PC-9 (cell line): ENCODE measurements around the gene ATOSB. TPM values are rescaled to one million over a fixed set of nuclear protein-coding genes. Genes with fewer than 3 reads are reported as not detected.
"Not testable (repeated sequence)": the region's sequence is repeated elsewhere in the genome, so short reads cannot be mapped to it uniquely, and the experiment has no call there.

Source experiments
- BruUV-seq: library from RNA; stranded (reverse); fragments of 400-500 nt; replicated peaks from 2 replicates; lab custom pipeline; 2021; lab: Mats Ljungman, UMichigan
- CTCF ChIA-PET: fragments of 300-600 bp; sonication (Branson Sonifier 250); formaldehyde crosslinking; loops from one replicate; lab custom pipeline; 2022; ENCODE audit warnings: antibody characterized with exemption; lab: Charles Lee
- POLR2A ChIA-PET: fragments of 300-600 bp; sonication (Branson Sonifier 250); formaldehyde crosslinking; loops from one replicate; lab custom pipeline; 2022; ENCODE audit warnings: antibody characterized with exemption; ENCODE audit not compliant: unreplicated experiment; lab: Charles Lee
- DNase-seq, 2 experiments: peaks; one replicate each; pipeline versions ENCODE4 v3.0.0 to v3.0.0-alpha.2; 2015 to 2022; ENCODE audit warnings: mixed read lengths in 1 of 2
- H2AFZ ChIP-seq: fragments of 200-600 bp; sonication (generic); 2 replicates; pipeline ENCODE4 v1.8.1; 2017; ENCODE audit warnings: antibody characterized with exemption
- H3F3A ChIP-seq: fragments of 200-600 bp; sonication (generic); 2 replicates; pipeline ENCODE4 v1.8.1; 2017; ENCODE audit warnings: antibody characterized with exemption, mild to moderate bottlenecking, low read depth; ENCODE audit not compliant: insufficient read depth
- H3K27ac ChIP-seq: fragments of 200-600 bp; sonication (generic); 2 replicates; pipeline ENCODE4 v1.6.1; 2016; ENCODE audit warnings: mixed run types
- H3K27me3 ChIP-seq: fragments of 200-600 bp; sonication (generic); 2 replicates; pipeline ENCODE4 v1.6.1; 2016; ENCODE audit warnings: low read depth, mixed run types; ENCODE audit not compliant: insufficient read depth
- H3K36me3 ChIP-seq: fragments of 200-600 bp; sonication (generic); 2 replicates; pipeline ENCODE4 v1.6.1; 2016; ENCODE audit warnings: low read depth, mixed run types
- H3K4me1 ChIP-seq: fragments of 200-600 bp; sonication (generic); replicated peaks from 2 replicates; pipeline ENCODE4 v1.6.1; 2016; ENCODE audit warnings: mixed run types; ENCODE audit not compliant: insufficient read depth
- H3K4me2 ChIP-seq: fragments of 200-600 bp; sonication (generic); 2 replicates; pipeline ENCODE4 v1.6.1; 2017; ENCODE audit warnings: mixed run types
- H3K4me3 ChIP-seq: fragments of 200-600 bp; sonication (generic); 2 replicates; pipeline ENCODE4 v1.6.1; 2016; ENCODE audit warnings: mixed run types
- H3K79me2 ChIP-seq: fragments of 200-600 bp; sonication (generic); 2 replicates; pipeline ENCODE4 v1.6.1; 2017; ENCODE audit warnings: low read depth, mixed run types
- H3K9me2 ChIP-seq: fragments of 200-600 bp; sonication (generic); 2 replicates; pipeline ENCODE4 v1.8.1; 2017; ENCODE audit warnings: mild to moderate bottlenecking; ENCODE audit not compliant: insufficient read depth
- H3K9me3 ChIP-seq: fragments of 200-600 bp; sonication (generic); 2 replicates; pipeline ENCODE4 v1.8.1; 2016; ENCODE audit warnings: low read depth; ENCODE audit not compliant: insufficient read depth
- H4K20me1 ChIP-seq: fragments of 200-600 bp; sonication (generic); 2 replicates; pipeline ENCODE4 v1.8.1; 2017; ENCODE audit not compliant: insufficient read depth
- CTCF ChIP-seq: fragments of 200-600 bp; sonication (generic); conservative IDR thresholded peaks from 2 replicates; pipeline ENCODE4 v1.6.1; 2017; ENCODE audit warnings: mixed run types, antibody characterized with exemption, mild to moderate bottlenecking, moderate library complexity
- EZH2 ChIP-seq: fragments of 200-600 bp; sonication (generic); IDR thresholded peaks from 2 replicates; pipeline ENCODE4 v1.8.0; 2017; ENCODE audit warnings: antibody characterized with exemption, low read depth
- intact Hi-C: fragments of 100-400 bp; cut with micrococcal nuclease; formaldehyde crosslinking; loops from one replicate; pipeline ENCODE4 v1.10.0; 2022; ENCODE audit not compliant: unreplicated experiment
- total RNA-seq: library from RNA; stranded (reverse); gene quantifications from 2 replicates; pipeline ENCODE4 v1.2.3, GENCODE V29; 2021

ATOSB gene
- total RNA-seq, 1 experiment from 2014 or later: 10.5 TPM

GRCh38 chr9:35162605-35163315 lies 47.1 kb upstream of the ATOSB start:
- peak overlapping the region; percentile 64 for H3K4me2 ChIP-seq
- no TSS peak for BruUV-seq
- no peaks in the 10 kb centered on the region for H3K79me2 ChIP-seq
- H3F3A ChIP-seq: no peaks in the 10 kb centered on the region
- intact Hi-C loops: no loop called here
- H3K9me2 ChIP-seq: no peaks in the 10 kb centered on the region
- DNase-seq: no peak
- no peaks in the 10 kb centered on the region for H3K4me1 ChIP-seq
- no peaks in the 10 kb centered on the region for H4K20me1 ChIP-seq
- no peaks in the 10 kb centered on the region for H3K9me3 ChIP-seq
- ChIA-PET POLR2A (no interaction called here), CTCF (no interaction called here)
- H3K27me3 ChIP-seq: no peaks in the 10 kb centered on the region
- no peaks in the 10 kb centered on the region for H3K36me3 ChIP-seq
- TF ChIP-seq EZH2: no peak
- no peak for TF ChIP-seq CTCF
- no peak overlapping the region for H3K27ac ChIP-seq
- H3K4me3 ChIP-seq: peak overlapping the region; percentile 51; the same call in 1 of the 2 replicates
- peak overlapping the region; percentile 72 for H2AFZ ChIP-seq

GRCh38 chr9:35161713-35162604 lies 46.3 kb upstream of the ATOSB start, which contains the start of gene UNC13B:
Gene UNC13B (plus strand): TSS chr9:35162009. CDS start chr9:35162284, 275 bp downstream.
- Histone ChIP-seq H3K79me2 (no peaks in the 10 kb centered on the region), H3F3A (no peaks in the 10 kb centered on the region), H3K27me3 (no peaks in the 10 kb centered on the region), H3K27ac (no peak within 1 kb of the TSS), H3K4me2 (peak within 1 kb of the TSS; percentile 64), H3K9me3 (no peaks in the 10 kb centered on the region; the same call in 1 of the 2 replicates), H3K4me3 (peak within 1 kb of the TSS; percentile 51; the same call in 1 of the 2 replicates), H2AFZ (peak within 1 kb of the TSS; percentile 72), H3K9me2 (no peaks in the 10 kb centered on the region), H3K36me3 (no peaks in the 10 kb centered on the region), H4K20me1 (no peaks in the 10 kb centered on the region), H3K4me1 (no peaks in the 10 kb centered on the region)
- TF ChIP-seq EZH2 (no peak), CTCF (no peak)
- ChIA-PET CTCF (interaction anchor here (0.7 kb wide), 1 partner anchor 46 kb away, joined by 4 read pairs; the partner anchor contains the start of gene ATOSB), POLR2A (no interaction called here)
- intact Hi-C loops: no loop called here
- DNase-seq: peak; percentile 17 to 53
- no TSS peak for BruUV-seq

GRCh38 chr9:35158501-35159280 lies 43.0 kb upstream of the ATOSB start:
- no peak for DNase-seq
- Histone ChIP-seq H4K20me1 (no peaks in the 10 kb centered on the region), H3K4me1 (no peaks in the 10 kb centered on the region), H3K9me2 (no peaks in the 10 kb centered on the region), H3K27ac (no peak overlapping the region), H3K79me2 (no peaks in the 10 kb centered on the region), H3F3A (no peaks in the 10 kb centered on the region), H3K27me3 (peaks cover 8% of the 10 kb centered on the region), H2AFZ (no peak overlapping the region), H3K4me3 (no peak overlapping the region), H3K9me3 (no peaks in the 10 kb centered on the region; the same call in 1 of the 2 replicates), H3K4me2 (no peak overlapping the region), H3K36me3 (no peaks in the 10 kb centered on the region)
- ChIA-PET CTCF (no interaction called here), POLR2A (no interaction called here)
- TF ChIP-seq EZH2 (no peak), CTCF (no peak)
- no TSS peak for BruUV-seq
- intact Hi-C loops: no loop called here

GRCh38 chr9:35157836-35158235 lies 42.2 kb upstream of the ATOSB start:
- H3K4me3 ChIP-seq, H3K4me1 ChIP-seq, H2AFZ ChIP-seq, H3F3A ChIP-seq, CTCF ChIA-PET, DNase-seq, BruUV-seq, H3K27ac ChIP-seq, H3K9me3 ChIP-seq, H4K20me1 ChIP-seq, H3K4me2 ChIP-seq, POLR2A ChIA-PET, H3K79me2 ChIP-seq, H3K27me3 ChIP-seq, H3K36me3 ChIP-seq, H3K9me2 ChIP-seq, intact Hi-C loops: not testable (repeated sequence)
